Dendritic cell treated with granulocyte-macrophage colony-stimulating factor and Interleukin-4, amounts not matched to agents 40 ng/mL and 50 ng/mL, for 4 days (primary cell): Measurements from ENCODE around the gene ANKS1A.

Experiments used
- H3K27ac Mint-ChIP-seq: one replicate; pipeline ENCODE4 v1.8.0; 2022; ENCODE audit warnings: mild to moderate bottlenecking, mixed read lengths
- H3K27me3 Mint-ChIP-seq: one replicate; pipeline ENCODE4 v1.8.0; 2022; ENCODE audit warnings: mild to moderate bottlenecking, mixed read lengths
- H3K36me3 Mint-ChIP-seq: one replicate; pipeline ENCODE4 v1.8.0; 2022; ENCODE audit warnings: low read depth, mixed read lengths
- H3K4me1 Mint-ChIP-seq: one replicate; pipeline ENCODE4 v1.8.0; 2022; ENCODE audit warnings: low read depth, mixed read lengths
- H3K4me3 Mint-ChIP-seq: one replicate; pipeline ENCODE4 v1.8.0; 2022; ENCODE audit warnings: mild to moderate bottlenecking, moderate library complexity, mixed read lengths
- H3K9me3 Mint-ChIP-seq: one replicate; pipeline ENCODE4 v1.8.0; 2022; ENCODE audit warnings: mixed read lengths
- intact Hi-C: fragments of 100-400 bp; cut with micrococcal nuclease; formaldehyde crosslinking; loops from one replicate; pipeline ENCODE4 v1.15.0; 2022

ANKS1A gene

GRCh38 chr6:34967461-34967860 is 78.4 kb downstream of the ANKS1A start:
- Mint-ChIP-seq H3K27me3 (no peaks in the 10 kb centered on the region), H3K36me3 (peaks cover 40% of the 10 kb centered on the region), H3K27ac (no peak overlapping the region), H3K4me3 (no peak overlapping the region), H3K4me1 (peaks cover 13% of the 10 kb centered on the region), H3K9me3 (no peaks in the 10 kb centered on the region)
- intact Hi-C loops, result no loop called here

- Mint-ChIP-seq H3K4me3 (no peak overlapping the region), H3K27me3 (no peaks in the 10 kb centered on the region), H3K4me1 (peaks cover 6% of the 10 kb centered on the region), H3K27ac (no peak overlapping the region), H3K36me3 (peaks cover 50% of the 10 kb centered on the region), H3K9me3 (no peaks in the 10 kb centered on the region)
- intact Hi-C loops, result no loop called here
Measured at GRCh38 chr6:34969662-34970265, 80.7 kb downstream of the ANKS1A start.

GRCh38 chr6:34970488-34970887 is 81.4 kb downstream of the ANKS1A start:
- H3K4me3 Mint-ChIP-seq, result no peak overlapping the region
- intact Hi-C loops, result no loop called here
- H3K27me3 Mint-ChIP-seq, result no peaks in the 10 kb centered on the region
- H3K27ac Mint-ChIP-seq, result no peak overlapping the region
- H3K36me3 Mint-ChIP-seq, result peaks cover 54% of the 10 kb centered on the region
- H3K9me3 Mint-ChIP-seq, result no peaks in the 10 kb centered on the region
- H3K4me1 Mint-ChIP-seq, result peaks cover 6% of the 10 kb centered on the region

GRCh38 chr6:34970957-34971356 is 81.9 kb downstream of the ANKS1A start:
- intact Hi-C loops, result no loop called here
- H3K27ac Mint-ChIP-seq, result no peak overlapping the region
- no peaks in the 10 kb centered on the region for H3K27me3 Mint-ChIP-seq
- H3K36me3 Mint-ChIP-seq, result peaks cover 54% of the 10 kb centered on the region
- no peaks in the 10 kb centered on the region for H3K9me3 Mint-ChIP-seq
- H3K4me3 Mint-ChIP-seq, result no peak overlapping the region
- peaks cover 6% of the 10 kb centered on the region for H3K4me1 Mint-ChIP-seq

GRCh38 chr6:34973547-34974248 is 84.6 kb downstream of the ANKS1A start:
- H3K4me3 Mint-ChIP-seq, result no peak overlapping the region
- peaks cover 73% of the 10 kb centered on the region for H3K36me3 Mint-ChIP-seq
- intact Hi-C loops, result no loop called here
- no peak overlapping the region for H3K27ac Mint-ChIP-seq
- no peaks in the 10 kb centered on the region for H3K27me3 Mint-ChIP-seq
- no peaks in the 10 kb centered on the region for H3K9me3 Mint-ChIP-seq
- H3K4me1 Mint-ChIP-seq, result peaks cover 6% of the 10 kb centered on the region

GRCh38 chr6:34974249-34974642 is 85.2 kb downstream of the ANKS1A start:
- Mint-ChIP-seq H3K36me3 (peaks cover 78% of the 10 kb centered on the region), H3K4me1 (peaks cover 6% of the 10 kb centered on the region), H3K9me3 (no peaks in the 10 kb centered on the region), H3K27me3 (no peaks in the 10 kb centered on the region), H3K27ac (no peak overlapping the region), H3K4me3 (no peak overlapping the region)
- intact Hi-C loops, result no loop called here

GRCh38 chr6:34976239-34976638 is 87.2 kb downstream of the ANKS1A start:
- no peak overlapping the region for H3K4me3 Mint-ChIP-seq

GRCh38 chr6:34979218-34979617 is 90.2 kb downstream of the ANKS1A start:
- Mint-ChIP-seq H3K9me3 (no peaks in the 10 kb centered on the region), H3K4me1 (peaks cover 5% of the 10 kb centered on the region), H3K4me3 (no peak overlapping the region), H3K36me3 (peaks cover 73% of the 10 kb centered on the region), H3K27ac (no peak overlapping the region), H3K27me3 (no peaks in the 10 kb centered on the region)
- intact Hi-C loops, result no loop called here

More at GRCh38 chr6:34976239-34976638, 87.2 kb downstream of the ANKS1A start:
- intact Hi-C loops, result no loop called here
- Mint-ChIP-seq H3K4me1 (no peaks in the 10 kb centered on the region), H3K9me3 (no peaks in the 10 kb centered on the region), H3K27ac (no peak overlapping the region), H3K27me3 (no peaks in the 10 kb centered on the region), H3K36me3 (peaks cover 65% of the 10 kb centered on the region)

- Mint-ChIP-seq H3K27me3 (no peaks in the 10 kb centered on the region), H3K27ac (no peak overlapping the region), H3K4me3 (no peak overlapping the region), H3K9me3 (no peaks in the 10 kb centered on the region), H3K36me3 (peaks cover 80% of the 10 kb centered on the region), H3K4me1 (peaks cover 5% of the 10 kb centered on the region)
- intact Hi-C loops, result no loop called here
Measured at GRCh38 chr6:34979994-34980393, 90.9 kb downstream of the ANKS1A start.

GRCh38 chr6:34981366-34981765 is 92.3 kb downstream of the ANKS1A start:
- Mint-ChIP-seq H3K4me1 (peaks cover 5% of the 10 kb centered on the region), H3K36me3 (peaks cover 86% of the 10 kb centered on the region)

GRCh38 chr6:34981951-34982350 is 92.9 kb downstream of the ANKS1A start:
- Mint-ChIP-seq H3K4me3 (no peak overlapping the region), H3K9me3 (no peaks in the 10 kb centered on the region), H3K27ac (no peak overlapping the region), H3K36me3 (peaks cover 85% of the 10 kb centered on the region), H3K4me1 (peaks cover 5% of the 10 kb centered on the region), H3K27me3 (no peaks in the 10 kb centered on the region)
- intact Hi-C loops, result no loop called here

More at GRCh38 chr6:34981366-34981765, 92.3 kb downstream of the ANKS1A start:
- intact Hi-C loops, result no loop called here
- no peak overlapping the region for H3K27ac Mint-ChIP-seq
- no peak overlapping the region for H3K4me3 Mint-ChIP-seq
- H3K27me3 Mint-ChIP-seq, result no peaks in the 10 kb centered on the region
- H3K9me3 Mint-ChIP-seq, result no peaks in the 10 kb centered on the region

GRCh38 chr6:34982424-34982852 is 93.4 kb downstream of the ANKS1A start:
- H3K4me3 Mint-ChIP-seq, result no peak overlapping the region
- no peaks in the 10 kb centered on the region for H3K27me3 Mint-ChIP-seq
- no peaks in the 10 kb centered on the region for H3K9me3 Mint-ChIP-seq
- H3K4me1 Mint-ChIP-seq, result peaks cover 5% of the 10 kb centered on the region
- intact Hi-C loops, result no loop called here
- H3K36me3 Mint-ChIP-seq, result peaks cover 83% of the 10 kb centered on the region
- H3K27ac Mint-ChIP-seq, result no peak overlapping the region

- Mint-ChIP-seq H3K4me1 (peaks cover 5% of the 10 kb centered on the region), H3K4me3 (no peak overlapping the region), H3K9me3 (no peaks in the 10 kb centered on the region), H3K36me3 (peaks cover 83% of the 10 kb centered on the region), H3K27ac (no peak overlapping the region), H3K27me3 (no peaks in the 10 kb centered on the region)
- intact Hi-C loops, result no loop called here
Measured at GRCh38 chr6:34984416-34984815, 95.4 kb downstream of the ANKS1A start.

- H3K4me3 Mint-ChIP-seq, result no peak overlapping the region
- H3K36me3 Mint-ChIP-seq, result peaks cover 88% of the 10 kb centered on the region
- no peaks in the 10 kb centered on the region for H3K27me3 Mint-ChIP-seq
- no peak overlapping the region for H3K27ac Mint-ChIP-seq
- H3K9me3 Mint-ChIP-seq, result no peaks in the 10 kb centered on the region
- H3K4me1 Mint-ChIP-seq, result peaks cover 5% of the 10 kb centered on the region
- intact Hi-C loops, result no loop called here
Measured at GRCh38 chr6:34985236-34985635, 96.2 kb downstream of the ANKS1A start.
